Urinary bladder (tissue), 4 donors: ENCODE measurements around the gene ZIC2. TPM values are rescaled to one million over a fixed set of nuclear protein-coding genes. Genes with fewer than 3 reads are reported as not detected.
A peak's percentile ranks its signal among the peaks of the same experiment; 100 is the strongest.

Experiments
- DNase-seq: peaks from one replicate; pipeline ENCODE4 v3.0.0-alpha.2; 2015; ENCODE audit errors: extremely low spot score
- H3K27ac ChIP-seq: one replicate; pipeline ENCODE4 v1.5.1; 2013; ENCODE audit warnings: low read depth, mild to moderate bottlenecking, moderate library complexity
- H3K36me3 ChIP-seq: one replicate; pipeline ENCODE4 v1.6.1; 2013; ENCODE audit warnings: mild to moderate bottlenecking, moderate library complexity; ENCODE audit not compliant: insufficient read depth
- H3K4me1 ChIP-seq: one replicate; pipeline ENCODE4 v1.6.1; 2013; ENCODE audit warnings: mild to moderate bottlenecking, moderate library complexity; ENCODE audit not compliant: insufficient read depth
- H3K4me3 ChIP-seq: one replicate; pipeline ENCODE4 v1.5.1; 2013; ENCODE audit warnings: low read depth, low read length
- WGBS: extraction: QIAGEN DNeasy Blood & Tissue Kit; methylation state at CpG from one replicate; pipeline ENCODE4 v1.1.7; 2013; 5-methylcytosine and 5-hydroxymethylcytosine counted together
- polyA plus RNA-seq: library from polyadenylated mRNA; stranded (reverse); fragments of 200-250 nt; gene quantifications from one replicate; pipeline ENCODE4 v1.2.3, GENCODE V29; 2013
- total RNA-seq: library from RNA; depleted of rRNA; stranded (reverse); fragments of >200 nt; gene quantifications from one replicate; pipeline ENCODE4 v1.2.3, GENCODE V29; 2014
- donor health status: healthy with polysubstance abuse.
- donor health status: healthy.

Gene ZIC2
- total and polyA plus RNA-seq, 2 donors: 0.11 TPM; not detected in 1

- 14% methylated on average over 6 of the region's 6 CpGs for WGBS
Measured at GRCh38 chr13:99973808-99974185, 7.8 kb upstream of the ZIC2 start.

GRCh38 chr13:99974296-99974938 lies 7.2 kb upstream of the ZIC2 start:
- WGBS: 9% methylated on average over 18 of the region's 18 CpGs

More at GRCh38 chr13:99973808-99974185, 7.8 kb upstream of the ZIC2 start:
- Histone ChIP-seq H3K27ac (no peak overlapping the region), H3K36me3 (no peaks in the 10 kb centered on the region), H3K4me3 (no peak overlapping the region), H3K4me1 (no peaks in the 10 kb centered on the region)
- no peak for DNase-seq

GRCh38 chr13:99974939-99975561 lies 6.5 kb upstream of the ZIC2 start:
- Histone ChIP-seq H3K36me3 (no peaks in the 10 kb centered on the region), H3K4me3 (no peak overlapping the region), H3K4me1 (no peaks in the 10 kb centered on the region), H3K27ac (no peak overlapping the region)
- DNase-seq: no peak
- WGBS: 7% methylated on average over 34 of the region's 34 CpGs

More at GRCh38 chr13:99974296-99974938, 7.2 kb upstream of the ZIC2 start:
- Histone ChIP-seq H3K36me3 (no peaks in the 10 kb centered on the region), H3K4me1 (no peaks in the 10 kb centered on the region), H3K27ac (no peak overlapping the region), H3K4me3 (no peak overlapping the region)
- no peak for DNase-seq

- Histone ChIP-seq H3K4me3 (no peak overlapping the region), H3K27ac (no peak overlapping the region), H3K36me3 (no peaks in the 10 kb centered on the region), H3K4me1 (peaks cover 2% of the 10 kb centered on the region)
- no peak for DNase-seq
- 22% methylated on average over 19 of the region's 19 CpGs for WGBS
Measured at GRCh38 chr13:99975626-99976025, 6.0 kb upstream of the ZIC2 start.

- no peak overlapping the region for H3K27ac ChIP-seq
- no peaks in the 10 kb centered on the region for H3K36me3 ChIP-seq
- 72% methylated on average over 5 of the region's 5 CpGs for WGBS
- H3K4me3 ChIP-seq: no peak overlapping the region
- DNase-seq: no peak
- peaks cover 2% of the 10 kb centered on the region for H3K4me1 ChIP-seq
Measured at GRCh38 chr13:99976575-99976974, 5.0 kb upstream of the ZIC2 start.

- no peaks in the 10 kb centered on the region for H3K36me3 ChIP-seq
- H3K4me3 ChIP-seq: no peak overlapping the region
- DNase-seq: no peak
- no peak overlapping the region for H3K27ac ChIP-seq
- 38% methylated on average over 7 of the region's 7 CpGs for WGBS
- peaks cover 5% of the 10 kb centered on the region for H3K4me1 ChIP-seq
Measured at GRCh38 chr13:99977334-99977911, 4.2 kb upstream of the ZIC2 start.

- no peak for DNase-seq
- Histone ChIP-seq H3K27ac (no peak overlapping the region), H3K4me3 (no peak overlapping the region), H3K36me3 (no peaks in the 10 kb centered on the region), H3K4me1 (peaks cover 5% of the 10 kb centered on the region)
- WGBS: 15% methylated on average over 52 of the region's 52 CpGs
Measured at GRCh38 chr13:99977912-99978798, 3.4 kb upstream of the ZIC2 start.

GRCh38 chr13:99978799-99979452 lies 2.7 kb upstream of the ZIC2 start:
- Histone ChIP-seq H3K4me1 (peaks cover 5% of the 10 kb centered on the region), H3K4me3 (no peak overlapping the region), H3K27ac (no peak overlapping the region), H3K36me3 (no peaks in the 10 kb centered on the region)
- whole genome bisulfite sequencing: 3% methylated on average over 18 of the region's 18 CpGs
- no peak for DNase-seq

- 3% methylated on average over 59 of the region's 59 CpGs for WGBS
Measured at GRCh38 chr13:99979453-99980200, 2.0 kb upstream of the ZIC2 start.

GRCh38 chr13:99980201-99980823 lies 1.3 kb upstream of the ZIC2 start:
- DNase-seq: no peak
- WGBS: 2% methylated on average over 73 of the region's 76 CpGs

More at GRCh38 chr13:99979453-99980200, 2.0 kb upstream of the ZIC2 start:
- no peaks in the 10 kb centered on the region for H3K36me3 ChIP-seq
- DNase-seq: no peak
- peak overlapping the region; percentile 39 for H3K4me3 ChIP-seq
- peaks cover 5% of the 10 kb centered on the region for H3K4me1 ChIP-seq
- no peak overlapping the region for H3K27ac ChIP-seq

GRCh38 chr13:99980824-99981734 lies 505 bp upstream of the ZIC2 start:
- under 1% methylated on average over 107 of the region's 110 CpGs for WGBS
- no peaks in the 10 kb centered on the region for H3K36me3 ChIP-seq
- H3K4me3 ChIP-seq: peak overlapping the region; percentile 39
- H3K27ac ChIP-seq: no peak overlapping the region
- DNase-seq: no peak
- H3K4me1 ChIP-seq: peaks cover 5% of the 10 kb centered on the region

More at GRCh38 chr13:99980201-99980823, 1.3 kb upstream of the ZIC2 start:
- H3K36me3 ChIP-seq: no peaks in the 10 kb centered on the region
- no peak overlapping the region for H3K27ac ChIP-seq
- H3K4me3 ChIP-seq: peak overlapping the region; percentile 39
- H3K4me1 ChIP-seq: peaks cover 5% of the 10 kb centered on the region
